Peyer's patch (tissue), 4 donors: ENCODE measurements around the gene GPR89B.
"Not testable (repeated sequence)": the region's sequence is repeated elsewhere in the genome, so short reads cannot be mapped to it uniquely, and the experiment has no call there.

Experiments used
- POLR2A ChIP-seq, 2 donors: fragments of 450-650 bp; IDR thresholded peaks; one replicate each; pipeline ENCODE4 v1.5.1; 2017; ENCODE audit warnings: antibody characterized with exemption in 2 of 2, mild to moderate bottlenecking in 2 of 2, moderate library complexity in 2 of 2
- TF ChIP-seq, protein P1 (sequence below), 6 experiments: fragments of 450-650 bp in 4 of 6; fragments of 200-600 bp in 2 of 6; sonication (generic) in 1 of 6; IDR thresholded peaks; one replicate each; pipeline ENCODE4 v1.5.1; 2017 to 2019; ENCODE audit warnings: antibody characterized with exemption in 6 of 6, mild to moderate bottlenecking in 3 of 6, moderate library complexity in 1 of 6

DNA sequence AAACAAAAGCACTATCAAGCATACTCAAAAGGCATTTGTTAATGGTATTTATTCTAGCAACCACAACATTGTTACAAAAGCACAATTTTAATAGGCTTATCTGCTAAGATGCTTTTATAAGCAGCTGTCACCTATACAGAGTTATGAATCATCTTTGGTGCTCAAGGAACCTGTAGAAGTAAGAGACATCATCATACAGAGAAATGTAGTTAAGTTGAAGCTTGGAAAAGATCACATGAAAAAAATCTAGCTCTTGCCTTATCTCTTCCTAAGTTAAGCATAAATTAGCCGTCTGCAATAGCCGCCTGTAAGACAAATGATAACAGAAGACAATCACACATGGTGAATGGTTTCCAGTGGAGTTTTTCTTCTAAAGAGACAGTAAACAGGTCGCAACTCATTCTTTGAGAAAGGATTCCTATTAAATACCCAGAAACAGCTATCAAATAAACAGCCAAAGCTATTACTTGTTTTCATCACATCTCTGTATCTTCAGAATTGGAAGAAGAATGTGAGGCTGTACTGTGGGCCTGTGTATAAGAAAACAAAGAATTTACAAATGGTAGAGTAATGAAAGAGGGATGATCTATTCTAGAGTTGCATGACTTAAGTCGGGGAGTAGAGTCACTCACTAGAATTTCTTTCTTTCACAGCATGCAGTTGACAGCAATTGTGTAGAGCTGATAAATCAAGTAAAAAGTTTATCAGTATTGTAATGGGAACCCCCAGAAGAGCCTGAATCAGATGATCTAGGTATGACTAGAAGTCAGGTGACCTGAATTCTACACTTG is 65.8 kb downstream of the GPR89B start:
- TF ChIP-seq, protein P1, sequence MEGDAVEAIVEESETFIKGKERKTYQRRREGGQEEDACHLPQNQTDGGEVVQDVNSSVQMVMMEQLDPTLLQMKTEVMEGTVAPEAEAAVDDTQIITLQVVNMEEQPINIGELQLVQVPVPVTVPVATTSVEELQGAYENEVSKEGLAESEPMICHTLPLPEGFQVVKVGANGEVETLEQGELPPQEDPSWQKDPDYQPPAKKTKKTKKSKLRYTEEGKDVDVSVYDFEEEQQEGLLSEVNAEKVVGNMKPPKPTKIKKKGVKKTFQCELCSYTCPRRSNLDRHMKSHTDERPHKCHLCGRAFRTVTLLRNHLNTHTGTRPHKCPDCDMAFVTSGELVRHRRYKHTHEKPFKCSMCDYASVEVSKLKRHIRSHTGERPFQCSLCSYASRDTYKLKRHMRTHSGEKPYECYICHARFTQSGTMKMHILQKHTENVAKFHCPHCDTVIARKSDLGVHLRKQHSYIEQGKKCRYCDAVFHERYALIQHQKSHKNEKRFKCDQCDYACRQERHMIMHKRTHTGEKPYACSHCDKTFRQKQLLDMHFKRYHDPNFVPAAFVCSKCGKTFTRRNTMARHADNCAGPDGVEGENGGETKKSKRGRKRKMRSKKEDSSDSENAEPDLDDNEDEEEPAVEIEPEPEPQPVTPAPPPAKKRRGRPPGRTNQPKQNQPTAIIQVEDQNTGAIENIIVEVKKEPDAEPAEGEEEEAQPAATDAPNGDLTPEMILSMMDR (IDR thresholded peaks at IDR 0.05): not testable (repeated sequence)
- TF ChIP-seq POLR2A (IDR thresholded peaks at IDR 0.05): not testable (repeated sequence)
